Heart right ventricle (tissue), 16 donors: Measurements from ENCODE around the gene WDR17. TPM values are rescaled to one million over a fixed set of nuclear protein-coding genes. Genes with fewer than 3 reads are reported as not detected.

Experiments used
- ATAC-seq, 8 donors: fragments of 200-7000 bp; cut with Tn5 transposase; one replicate each; pipeline ENCODE4 v1.9.1; 2020; ENCODE audit warnings: mild to moderate bottlenecking in 8 of 8, moderate library complexity in 8 of 8, moderate number of reproducible peaks in 1 of 8
- DNase-seq, 2 donors: peaks; one replicate each; pipeline ENCODE4 v3.0.0-alpha.2; 2020
- H3K27ac ChIP-seq, 10 donors: fragments of 200-600 bp; sonication (generic) in 2 of 10; one replicate each; pipeline versions ENCODE4 v1.5.0 to v1.8.0; 2020 to 2022; ENCODE audit warnings: mild to moderate bottlenecking in 3 of 10
- H3K27me3 ChIP-seq, 7 donors: fragments of 200-600 bp; one replicate each; pipeline ENCODE4 v1.8.0; 2021 to 2022; ENCODE audit warnings: mild to moderate bottlenecking in 2 of 7
- H3K36me3 ChIP-seq, 9 donors: fragments of 200-600 bp; sonication (generic) in 1 of 9; one replicate each; pipeline versions ENCODE4 v1.5.0 to v1.8.0; 2020 to 2022; ENCODE audit warnings: mild to moderate bottlenecking in 2 of 9
- H3K4me1 ChIP-seq, 9 donors: fragments of 200-600 bp; sonication (generic) in 1 of 9; one replicate each; pipeline versions ENCODE4 v1.5.0 to v1.8.0; 2020 to 2022; ENCODE audit warnings: mild to moderate bottlenecking in 4 of 9
- H3K4me3 ChIP-seq, 10 donors: fragments of 200-600 bp; sonication (generic) in 2 of 10; one replicate each; pipeline versions ENCODE4 v1.5.0 to v1.8.0; 2020 to 2022; ENCODE audit warnings: mild to moderate bottlenecking in 7 of 10, moderate library complexity in 2 of 10
- H3K9me3 ChIP-seq, 11 donors: fragments of 200-600 bp in 10 of 11; sonication (generic) in 2 of 11; one replicate each; pipeline versions ENCODE4 v1.5.0 to v1.8.0; 2013 to 2022; ENCODE audit warnings: mild to moderate bottlenecking in 2 of 11, control low read depth in 1 of 11, moderate library complexity in 1 of 11
- CTCF ChIP-seq, 9 donors: fragments of 200-600 bp; sonication (generic) in 2 of 9; IDR thresholded peaks; one replicate each; pipeline versions ENCODE4 v1.5.0 to v1.8.0; 2021 to 2022; ENCODE audit warnings: antibody characterized with exemption in 9 of 9, mild to moderate bottlenecking in 5 of 9, moderate library complexity in 1 of 9
- WGBS, 2 donors: extraction: QIAGEN DNeasy Blood & Tissue Kit; methylation state at CpG; one replicate each; pipeline ENCODE4 v1.1.7; 2013; ENCODE audit warnings: inconsistent platforms in 1 of 2; 5-methylcytosine and 5-hydroxymethylcytosine counted together
- intact Hi-C, 10 donors: fragments of 100-400 bp; cut with DNase I; formaldehyde crosslinking; loops; one replicate each; pipeline versions ENCODE4 v1.11.1 to v1.14.2; 2022
- polyA plus RNA-seq, 2 donors: library from polyadenylated mRNA; stranded (reverse); fragments of 200-250 nt; gene quantifications; one replicate each; pipeline ENCODE4 v1.2.3, GENCODE V29; 2013
- total RNA-seq, 10 donors: library from RNA; stranded (reverse); fragmentation: NEBNext Ultra II Directional in 3 of 10; extraction: Animal tissue kit (Norgen Biotek cat#: 25700) in 3 of 10; gene quantifications; one replicate each; pipeline versions ENCODE4 v1.2.1 to v1.2.4, GENCODE V29; 2021 to 2023
- donor health status: Arrhythmogenic right ventricular cardiomyopathy.
- donor health status: ischemic (EF 13 %, LVEDD 7.1; RV severe dilation, severe dysfunction).
- donor health status: healthy with polysubstance abuse.
- donor health status: DM: no; HTN: yes; CAD: no.
- donor health status: DM: no; HTN: no; CAD: no.
- donor health status: ischemic (EF 25% LVEDD 6.9; RV normal size, moderate dysfunction).
- donor health status: ischemic (EF 25% LVEDD 5.7; RV mildly dilated, moderate dysfunction).
- donor health status: healthy.
- donor health status: DM: yes; HTN: yes; CAD: no.
- donor health status: Ischemic cardiomyopathy.
- donor health status: ischemic (EF 35%, LVEDD 5.7; RV mildly dilated, moderate dysfunction).
- donor health status: nonischemic (EF 11% LVEDD 7.7; RV severe dilation, severe dysfunction).
- donor health status: DM: yes; HTN: yes; CAD: no.
- donor health status: PGD.
- donor health status: ischemic (EF 29% LVEDD 5.4; RV normal size, mild dysfunction).
- donor health status: nonischemic (EF 23%, LVEDD 6.1; RV moderate dilation, normal function).

WDR17 gene
- total and polyA plus RNA-seq, 12 donors: 0.06 to 0.90 (median 0.39) TPM

DNA sequence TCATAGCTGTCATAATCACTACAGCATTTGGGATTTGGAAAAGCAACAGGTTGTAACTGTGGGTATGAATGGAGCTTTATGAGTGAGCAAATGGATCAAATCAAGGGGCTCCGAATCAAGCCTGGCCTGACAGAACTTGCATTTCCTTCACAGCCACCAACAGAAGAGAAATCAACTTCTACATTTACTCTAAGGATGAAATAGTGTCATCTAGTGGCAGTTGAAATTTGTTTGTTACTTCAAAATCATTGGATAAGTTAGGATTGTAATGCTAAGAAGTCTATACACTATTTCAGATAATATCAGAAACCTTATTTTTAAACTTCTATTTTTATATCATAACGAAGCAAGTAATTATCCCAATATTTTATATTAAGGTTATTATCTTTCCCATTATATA is 10.7 kb upstream of the WDR17 start:
- intact Hi-C loops: no loop called here
- no peak for ATAC-seq
- no peaks in the 10 kb centered on the region for H3K36me3 ChIP-seq
- H3K9me3 ChIP-seq: no peaks in the 10 kb centered on the region
- peak in 5 of 9 donors; percentile 8 to 37 (median 28) for TF ChIP-seq CTCF (IDR thresholded peaks at IDR 0.05)
- no peak for DNase-seq
- no peak overlapping the region for H3K27ac ChIP-seq
- H3K4me1 ChIP-seq: no peaks in the 10 kb centered on the region
- peaks cover 0 to 4% (median 0%) of the 10 kb centered on the region in 7 donors for H3K27me3 ChIP-seq
- 17 to 43% methylated on average over 2 of the region's 2 CpGs for WGBS, 2 donors
- H3K4me3 ChIP-seq: no peak overlapping the region

DNA sequence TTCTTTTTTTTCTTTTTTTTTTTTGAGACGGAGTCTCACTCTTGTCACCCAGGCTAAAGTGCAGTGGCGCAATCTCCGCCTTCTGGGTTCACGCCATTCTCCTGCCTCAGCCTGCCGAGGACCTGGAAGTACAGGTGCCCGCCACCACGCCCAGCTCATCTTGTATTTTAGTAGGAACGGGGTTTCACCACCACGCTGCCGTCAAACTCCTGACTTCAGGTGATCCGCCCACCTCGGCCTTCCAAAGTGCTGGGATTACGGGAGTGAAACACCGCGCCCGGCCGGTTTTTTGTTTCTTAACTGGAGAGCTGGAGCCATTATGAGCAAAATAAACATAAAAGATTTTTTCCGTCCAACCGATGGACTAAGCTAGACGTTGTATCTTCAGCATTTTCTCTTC is 1.9 kb upstream of the WDR17 start:
- no peak for TF ChIP-seq CTCF (IDR thresholded peaks at IDR 0.05)
- Histone ChIP-seq H3K4me3 (no peak overlapping the region), H3K4me1 (peaks cover 0 to 11% (median 0%) of the 10 kb centered on the region in 9 donors), H3K27ac (no peak overlapping the region), H3K9me3 (no peaks in the 10 kb centered on the region), H3K27me3 (peaks cover 0 to 31% (median 11%) of the 10 kb centered on the region in 7 donors), H3K36me3 (no peaks in the 10 kb centered on the region)
- ATAC-seq: no peak
- WGBS, 2 donors: 83 to 88% methylated on average over 20 of the region's 20 CpGs
- DNase-seq: no peak
- intact Hi-C loops: no loop called here

DNA sequence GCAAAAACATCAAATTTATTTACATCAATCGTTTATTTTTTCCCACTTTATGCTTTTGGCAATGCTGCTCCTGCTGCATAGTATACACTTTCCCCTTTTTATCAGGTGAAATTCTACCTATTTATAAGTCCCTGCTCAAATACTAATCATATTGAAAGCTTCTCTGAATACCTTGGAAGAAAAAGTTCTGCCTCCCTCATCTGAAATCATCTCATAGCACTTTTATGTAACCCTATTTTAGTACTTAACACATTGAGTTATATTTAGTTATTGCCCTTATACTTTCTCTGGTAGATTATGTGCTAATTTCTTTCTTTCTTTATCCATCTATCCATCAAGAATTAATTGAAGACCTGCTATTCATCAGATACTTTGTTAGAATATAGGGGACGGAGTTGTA is 1.1 kb upstream of the WDR17 start:
- DNase-seq: no peak
- TF ChIP-seq CTCF (IDR thresholded peaks at IDR 0.05): no peak
- intact Hi-C loops: no loop called here
- peaks cover 0 to 11% (median 0%) of the 10 kb centered on the region in 9 donors for H3K4me1 ChIP-seq
- H3K36me3 ChIP-seq: no peaks in the 10 kb centered on the region
- H3K27me3 ChIP-seq: peaks cover 0 to 31% (median 11%) of the 10 kb centered on the region in 7 donors
- H3K4me3 ChIP-seq: no peak overlapping the region
- no peak overlapping the region for H3K27ac ChIP-seq
- 92 to 98% methylated on average over 2 of the region's 2 CpGs for WGBS, 2 donors
- no peak for ATAC-seq
- no peaks in the 10 kb centered on the region for H3K9me3 ChIP-seq

- Histone ChIP-seq H3K36me3 (no peaks in the 10 kb centered on the region), H3K4me1 (peaks cover 0 to 11% (median 0%) of the 10 kb centered on the region in 9 donors), H3K9me3 (no peaks in the 10 kb centered on the region), H3K4me3 (peak overlapping the region in 2 of 10 donors; percentile 55 to 59), H3K27me3 (peaks cover 0 to 31% (median 11%) of the 10 kb centered on the region in 7 donors), H3K27ac (no peak overlapping the region)
- ATAC-seq (no peak), DNase-seq (no peak)
- intact Hi-C loops: no loop called here
- 66 to 76% methylated on average over 6 of the region's 6 CpGs for WGBS, 2 donors
- no peak for TF ChIP-seq CTCF (IDR thresholded peaks at IDR 0.05)
Measured at GRCh38 chr4:176066757-176067156, 1.1 kb downstream of the WDR17 start.
